GM12801 (cell line): Measurements from ENCODE around the gene TECPR2.

Experiments
- TF ChIP-seq, protein P1 (sequence below): IDR thresholded peaks from one replicate; pipeline ENCODE4 v1.5.1; 2011; ENCODE audit warnings: control low read depth; ENCODE audit not compliant: insufficient read length; ENCODE audit errors: extremely low read depth

TECPR2 gene, protein sequence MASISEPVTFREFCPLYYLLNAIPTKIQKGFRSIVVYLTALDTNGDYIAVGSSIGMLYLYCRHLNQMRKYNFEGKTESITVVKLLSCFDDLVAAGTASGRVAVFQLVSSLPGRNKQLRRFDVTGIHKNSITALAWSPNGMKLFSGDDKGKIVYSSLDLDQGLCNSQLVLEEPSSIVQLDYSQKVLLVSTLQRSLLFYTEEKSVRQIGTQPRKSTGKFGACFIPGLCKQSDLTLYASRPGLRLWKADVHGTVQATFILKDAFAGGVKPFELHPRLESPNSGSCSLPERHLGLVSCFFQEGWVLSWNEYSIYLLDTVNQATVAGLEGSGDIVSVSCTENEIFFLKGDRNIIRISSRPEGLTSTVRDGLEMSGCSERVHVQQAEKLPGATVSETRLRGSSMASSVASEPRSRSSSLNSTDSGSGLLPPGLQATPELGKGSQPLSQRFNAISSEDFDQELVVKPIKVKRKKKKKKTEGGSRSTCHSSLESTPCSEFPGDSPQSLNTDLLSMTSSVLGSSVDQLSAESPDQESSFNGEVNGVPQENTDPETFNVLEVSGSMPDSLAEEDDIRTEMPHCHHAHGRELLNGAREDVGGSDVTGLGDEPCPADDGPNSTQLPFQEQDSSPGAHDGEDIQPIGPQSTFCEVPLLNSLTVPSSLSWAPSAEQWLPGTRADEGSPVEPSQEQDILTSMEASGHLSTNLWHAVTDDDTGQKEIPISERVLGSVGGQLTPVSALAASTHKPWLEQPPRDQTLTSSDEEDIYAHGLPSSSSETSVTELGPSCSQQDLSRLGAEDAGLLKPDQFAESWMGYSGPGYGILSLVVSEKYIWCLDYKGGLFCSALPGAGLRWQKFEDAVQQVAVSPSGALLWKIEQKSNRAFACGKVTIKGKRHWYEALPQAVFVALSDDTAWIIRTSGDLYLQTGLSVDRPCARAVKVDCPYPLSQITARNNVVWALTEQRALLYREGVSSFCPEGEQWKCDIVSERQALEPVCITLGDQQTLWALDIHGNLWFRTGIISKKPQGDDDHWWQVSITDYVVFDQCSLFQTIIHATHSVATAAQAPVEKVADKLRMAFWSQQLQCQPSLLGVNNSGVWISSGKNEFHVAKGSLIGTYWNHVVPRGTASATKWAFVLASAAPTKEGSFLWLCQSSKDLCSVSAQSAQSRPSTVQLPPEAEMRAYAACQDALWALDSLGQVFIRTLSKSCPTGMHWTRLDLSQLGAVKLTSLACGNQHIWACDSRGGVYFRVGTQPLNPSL (N-terminal part only)

DNA sequence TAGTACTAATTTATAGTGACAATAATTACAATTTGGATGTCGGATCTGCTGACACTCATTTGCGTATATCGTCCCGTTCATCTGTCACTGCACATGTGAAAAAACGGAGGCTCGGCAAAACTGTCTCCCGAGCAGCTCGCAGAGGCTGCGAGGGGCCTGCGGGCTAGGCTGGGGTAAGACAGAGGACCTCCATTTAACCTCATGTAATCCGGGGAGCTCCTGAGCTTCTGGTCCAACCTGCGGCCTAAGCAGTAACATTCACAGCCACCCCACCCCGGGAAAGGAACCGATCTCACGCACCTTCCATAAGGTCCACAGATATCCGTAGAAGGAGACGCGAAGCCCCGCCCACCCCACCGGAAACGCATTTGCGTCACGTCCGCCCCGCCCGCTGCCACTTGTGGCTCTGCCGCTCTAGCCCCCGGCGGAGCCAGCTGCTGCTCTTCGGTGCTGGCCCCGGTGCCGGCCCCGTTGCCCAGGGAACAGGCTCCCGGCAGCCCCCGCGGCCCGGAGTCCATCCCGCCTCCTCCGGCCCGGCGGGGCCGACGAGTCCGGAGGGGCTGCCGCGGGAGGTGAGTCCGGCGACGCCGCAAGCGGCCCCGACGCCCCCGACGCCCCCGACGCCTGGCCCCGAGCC, at the start of gene TECPR2, which contains the start of gene CINP:
Gene TECPR2, plus strand, starts transcription at position 397 of the 637 bp plus-strand sequence. CDS start 13,781 bp downstream, outside the sequence.
Gene CINP, minus strand, starts transcription at position 346 of the 637 bp plus-strand sequence. Its CDS starts 39 bp downstream, at position 307.
- TF ChIP-seq, protein P1, sequence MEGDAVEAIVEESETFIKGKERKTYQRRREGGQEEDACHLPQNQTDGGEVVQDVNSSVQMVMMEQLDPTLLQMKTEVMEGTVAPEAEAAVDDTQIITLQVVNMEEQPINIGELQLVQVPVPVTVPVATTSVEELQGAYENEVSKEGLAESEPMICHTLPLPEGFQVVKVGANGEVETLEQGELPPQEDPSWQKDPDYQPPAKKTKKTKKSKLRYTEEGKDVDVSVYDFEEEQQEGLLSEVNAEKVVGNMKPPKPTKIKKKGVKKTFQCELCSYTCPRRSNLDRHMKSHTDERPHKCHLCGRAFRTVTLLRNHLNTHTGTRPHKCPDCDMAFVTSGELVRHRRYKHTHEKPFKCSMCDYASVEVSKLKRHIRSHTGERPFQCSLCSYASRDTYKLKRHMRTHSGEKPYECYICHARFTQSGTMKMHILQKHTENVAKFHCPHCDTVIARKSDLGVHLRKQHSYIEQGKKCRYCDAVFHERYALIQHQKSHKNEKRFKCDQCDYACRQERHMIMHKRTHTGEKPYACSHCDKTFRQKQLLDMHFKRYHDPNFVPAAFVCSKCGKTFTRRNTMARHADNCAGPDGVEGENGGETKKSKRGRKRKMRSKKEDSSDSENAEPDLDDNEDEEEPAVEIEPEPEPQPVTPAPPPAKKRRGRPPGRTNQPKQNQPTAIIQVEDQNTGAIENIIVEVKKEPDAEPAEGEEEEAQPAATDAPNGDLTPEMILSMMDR, result no peak

- TF ChIP-seq, protein P1, result no peak
Measured at GRCh38 chr14:102314242-102315011, 48.3 kb upstream of the TECPR2 start.

- TF ChIP-seq, protein P1, result no peak
Measured at GRCh38 chr14:102315121-102315520, 47.6 kb upstream of the TECPR2 start.

GRCh38 chr14:102316338-102316742, 46.4 kb upstream of the TECPR2 start:
- TF ChIP-seq, protein P1, result no peak

- TF ChIP-seq, protein P1, result no peak
Measured at GRCh38 chr14:102316743-102317563, 45.8 kb upstream of the TECPR2 start.
